Neural cell (in vitro differentiated cells): ENCODE data around the gene GRM1. TPM values are rescaled to one million over a fixed set of nuclear protein-coding genes. Genes with fewer than 3 reads are reported as not detected.

Source experiments
- H2AFZ ChIP-seq: fragments of 200-600, 300-800 bp; sonication (generic), shearing (Covaris generic); 2 replicates; pipeline ENCODE4 v1.6.0; 2014; ENCODE audit warnings: low read depth, mild to moderate bottlenecking, antibody characterized with exemption, low read length, moderate library complexity
- H3F3A ChIP-seq: fragments of 200-600 bp; shearing (Covaris generic); 2 replicates; pipeline ENCODE4 v1.6.1; 2016; ENCODE audit warnings: mild to moderate bottlenecking, moderate library complexity, mixed read lengths, antibody characterized with exemption, low read length; ENCODE audit not compliant: insufficient read depth, poor library complexity, severe bottlenecking
- H3K27ac ChIP-seq: fragments of 200-600, 300-800 bp; sonication (generic), shearing (Covaris generic); 2 replicates; pipeline ENCODE4 v1.5.1; 2014; ENCODE audit warnings: mild to moderate bottlenecking, low read length, moderate library complexity
- H3K27me3 ChIP-seq: fragments of 300-800, 200-600 bp; sonication (generic), shearing (Covaris generic); 2 replicates; pipeline ENCODE4 v1.6.0; 2014; ENCODE audit warnings: mild to moderate bottlenecking, low read depth, low read length, moderate library complexity; ENCODE audit not compliant: insufficient read depth
- H3K36me3 ChIP-seq: fragments of 300-800, 200-600 bp; sonication (generic), shearing (Covaris generic); 2 replicates; pipeline ENCODE4 v1.5.1; 2014; ENCODE audit warnings: mild to moderate bottlenecking, antibody characterized with exemption, low read length, moderate library complexity; ENCODE audit not compliant: insufficient read depth
- H3K4me2 ChIP-seq: fragments of 300-800, 200-600 bp; sonication (generic), shearing (Covaris generic); 2 replicates; pipeline ENCODE4 v1.6.0; 2014; ENCODE audit warnings: mild to moderate bottlenecking, low read length
- H3K4me3 ChIP-seq: fragments of 300-800, 200-600 bp; sonication (generic), shearing (Covaris generic); 2 replicates; pipeline ENCODE4 v1.5.1; 2014; ENCODE audit warnings: mild to moderate bottlenecking, low read length, moderate library complexity
- H3K79me2 ChIP-seq: fragments of 200-600 bp; shearing (Covaris generic); replicated peaks from 2 replicates; pipeline ENCODE4 v1.6.0; 2014; ENCODE audit warnings: mild to moderate bottlenecking, low read length, moderate library complexity; ENCODE audit not compliant: insufficient read depth
- H3K9ac ChIP-seq: fragments of 300-800, 200-600 bp; sonication (generic), shearing (Covaris generic); 2 replicates; pipeline ENCODE4 v1.6.1; 2016; ENCODE audit warnings: mild to moderate bottlenecking, low read length, mixed read lengths
- H3K9me2 ChIP-seq: fragments of 200-600 bp; shearing (Covaris generic); 2 replicates; pipeline ENCODE4 v1.6.1; 2016; ENCODE audit warnings: mild to moderate bottlenecking, low read length, mixed read lengths; ENCODE audit not compliant: insufficient read depth
- H3K9me3 ChIP-seq: fragments of 200-600, 300-800 bp; sonication (generic), shearing (Covaris generic); 2 replicates; pipeline ENCODE4 v1.6.1; 2016; ENCODE audit warnings: mild to moderate bottlenecking, mixed run types, low read length, moderate library complexity, mixed read lengths
- H4K20me1 ChIP-seq: fragments of 200-600 bp; shearing (Covaris generic); 2 replicates; pipeline ENCODE4 v1.6.1; 2016; ENCODE audit warnings: mild to moderate bottlenecking, mixed run types; ENCODE audit not compliant: insufficient read depth
- EP300 ChIP-seq: fragments of 450-650 bp; conservative IDR thresholded peaks from 2 replicates; pipeline ENCODE4 v1.6.1; 2014; ENCODE audit warnings: antibody characterized with exemption, mild to moderate bottlenecking, moderate library complexity; ENCODE audit not compliant: poor library complexity, severe bottlenecking
- EZH2 ChIP-seq: fragments of 200-600, 300-800 bp; shearing (Covaris generic), sonication (generic); IDR thresholded peaks from 2 replicates; pipeline ENCODE4 v1.6.1; 2014; ENCODE audit warnings: antibody characterized with exemption, low read length, borderline replicate concordance, mild to moderate bottlenecking; ENCODE audit not compliant: insufficient read depth, poor library complexity, severe bottlenecking
- MXI1 ChIP-seq: fragments of 450-650 bp; conservative IDR thresholded peaks from 2 replicates; pipeline ENCODE4 v1.6.1; 2014; ENCODE audit warnings: antibody characterized with exemption, mild to moderate bottlenecking; ENCODE audit not compliant: poor library complexity, severe bottlenecking
- POLR2AphosphoS5 ChIP-seq: IDR thresholded peaks from 2 replicates; pipeline ENCODE4 v1.6.1; 2012
- RAD21 ChIP-seq: fragments of 450-650 bp; conservative IDR thresholded peaks from 2 replicates; pipeline ENCODE4 v1.6.1; 2014; ENCODE audit warnings: antibody characterized with exemption, mild to moderate bottlenecking, moderate library complexity
- SMC3 ChIP-seq: fragments of 450-650 bp; conservative IDR thresholded peaks from 2 replicates; pipeline ENCODE4 v1.6.1; 2014; ENCODE audit warnings: antibody characterized with exemption, mild to moderate bottlenecking, moderate library complexity; ENCODE audit not compliant: poor library complexity
- TAF1 ChIP-seq: IDR thresholded peaks from 2 replicates; pipeline ENCODE4 v1.6.1; 2012; ENCODE audit warnings: low read depth
- polyA plus RNA-seq: library from polyadenylated mRNA; depleted of rRNA; stranded (reverse); fragments of >200 nt; gene quantifications from 2 replicates; pipeline ENCODE4 v1.2.3, GENCODE V29; 2014
- TF ChIP-seq, protein P1 (sequence below): IDR thresholded peaks from 2 replicates; pipeline ENCODE4 v1.6.1; 2012; ENCODE audit warnings: borderline replicate concordance
- TF ChIP-seq, protein P2 (sequence below): fragments of 450-650 bp; IDR thresholded peaks from 2 replicates; pipeline ENCODE4 v1.5.1; 2014; ENCODE audit warnings: antibody characterized with exemption, mild to moderate bottlenecking, moderate library complexity; ENCODE audit not compliant: poor library complexity, severe bottlenecking

GRM1 gene
- polyA plus RNA-seq, 1 donor from 2014 or later = 2.9 TPM

DNA sequence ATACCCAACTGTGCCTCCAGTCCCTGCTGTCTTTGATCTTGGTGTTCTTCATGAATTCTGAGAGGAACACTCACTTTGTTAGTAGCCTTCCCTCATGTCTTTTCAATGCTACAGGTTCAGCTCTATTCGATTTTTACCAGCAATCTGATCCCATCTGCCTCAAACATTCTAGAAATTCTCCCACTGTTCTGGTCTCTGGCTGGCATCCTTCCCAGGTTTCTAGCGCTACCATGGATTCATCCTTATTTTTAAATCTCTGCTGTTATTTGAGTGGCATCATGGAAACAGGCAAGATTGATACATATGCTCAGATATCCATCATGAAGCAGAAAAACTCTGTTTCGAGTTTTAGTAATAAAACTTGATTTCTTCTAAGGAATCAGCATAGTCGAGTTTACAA, 94.8 kb downstream of the GRM1 start:
- TF ChIP-seq POLR2AphosphoS5 = no peak
- TF ChIP-seq, protein P1, sequence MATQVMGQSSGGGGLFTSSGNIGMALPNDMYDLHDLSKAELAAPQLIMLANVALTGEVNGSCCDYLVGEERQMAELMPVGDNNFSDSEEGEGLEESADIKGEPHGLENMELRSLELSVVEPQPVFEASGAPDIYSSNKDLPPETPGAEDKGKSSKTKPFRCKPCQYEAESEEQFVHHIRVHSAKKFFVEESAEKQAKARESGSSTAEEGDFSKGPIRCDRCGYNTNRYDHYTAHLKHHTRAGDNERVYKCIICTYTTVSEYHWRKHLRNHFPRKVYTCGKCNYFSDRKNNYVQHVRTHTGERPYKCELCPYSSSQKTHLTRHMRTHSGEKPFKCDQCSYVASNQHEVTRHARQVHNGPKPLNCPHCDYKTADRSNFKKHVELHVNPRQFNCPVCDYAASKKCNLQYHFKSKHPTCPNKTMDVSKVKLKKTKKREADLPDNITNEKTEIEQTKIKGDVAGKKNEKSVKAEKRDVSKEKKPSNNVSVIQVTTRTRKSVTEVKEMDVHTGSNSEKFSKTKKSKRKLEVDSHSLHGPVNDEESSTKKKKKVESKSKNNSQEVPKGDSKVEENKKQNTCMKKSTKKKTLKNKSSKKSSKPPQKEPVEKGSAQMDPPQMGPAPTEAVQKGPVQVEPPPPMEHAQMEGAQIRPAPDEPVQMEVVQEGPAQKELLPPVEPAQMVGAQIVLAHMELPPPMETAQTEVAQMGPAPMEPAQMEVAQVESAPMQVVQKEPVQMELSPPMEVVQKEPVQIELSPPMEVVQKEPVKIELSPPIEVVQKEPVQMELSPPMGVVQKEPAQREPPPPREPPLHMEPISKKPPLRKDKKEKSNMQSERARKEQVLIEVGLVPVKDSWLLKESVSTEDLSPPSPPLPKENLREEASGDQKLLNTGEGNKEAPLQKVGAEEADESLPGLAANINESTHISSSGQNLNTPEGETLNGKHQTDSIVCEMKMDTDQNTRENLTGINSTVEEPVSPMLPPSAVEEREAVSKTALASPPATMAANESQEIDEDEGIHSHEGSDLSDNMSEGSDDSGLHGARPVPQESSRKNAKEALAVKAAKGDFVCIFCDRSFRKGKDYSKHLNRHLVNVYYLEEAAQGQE = no peak
- no peak for TF ChIP-seq SMC3
- TF ChIP-seq, protein P2, sequence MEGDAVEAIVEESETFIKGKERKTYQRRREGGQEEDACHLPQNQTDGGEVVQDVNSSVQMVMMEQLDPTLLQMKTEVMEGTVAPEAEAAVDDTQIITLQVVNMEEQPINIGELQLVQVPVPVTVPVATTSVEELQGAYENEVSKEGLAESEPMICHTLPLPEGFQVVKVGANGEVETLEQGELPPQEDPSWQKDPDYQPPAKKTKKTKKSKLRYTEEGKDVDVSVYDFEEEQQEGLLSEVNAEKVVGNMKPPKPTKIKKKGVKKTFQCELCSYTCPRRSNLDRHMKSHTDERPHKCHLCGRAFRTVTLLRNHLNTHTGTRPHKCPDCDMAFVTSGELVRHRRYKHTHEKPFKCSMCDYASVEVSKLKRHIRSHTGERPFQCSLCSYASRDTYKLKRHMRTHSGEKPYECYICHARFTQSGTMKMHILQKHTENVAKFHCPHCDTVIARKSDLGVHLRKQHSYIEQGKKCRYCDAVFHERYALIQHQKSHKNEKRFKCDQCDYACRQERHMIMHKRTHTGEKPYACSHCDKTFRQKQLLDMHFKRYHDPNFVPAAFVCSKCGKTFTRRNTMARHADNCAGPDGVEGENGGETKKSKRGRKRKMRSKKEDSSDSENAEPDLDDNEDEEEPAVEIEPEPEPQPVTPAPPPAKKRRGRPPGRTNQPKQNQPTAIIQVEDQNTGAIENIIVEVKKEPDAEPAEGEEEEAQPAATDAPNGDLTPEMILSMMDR = no peak
- TF ChIP-seq EP300 = no peak
- no peak for TF ChIP-seq EZH2
- TF ChIP-seq RAD21 = no peak
- TF ChIP-seq TAF1 = no peak
- no peak for TF ChIP-seq MXI1
- Histone ChIP-seq H3K27me3 (no peaks in the 10 kb centered on the region), H2AFZ (no peak overlapping the region), H3K4me3 (no peak overlapping the region), H3K9me2 (no peaks in the 10 kb centered on the region), H3K27ac (no peak overlapping the region), H4K20me1 (no peaks in the 10 kb centered on the region), H3K4me2 (no peak overlapping the region), H3K36me3 (no peaks in the 10 kb centered on the region), H3F3A (no peaks in the 10 kb centered on the region), H3K9me3 (no peaks in the 10 kb centered on the region), H3K9ac (no peak overlapping the region), H3K79me2 (no peaks in the 10 kb centered on the region)

DNA sequence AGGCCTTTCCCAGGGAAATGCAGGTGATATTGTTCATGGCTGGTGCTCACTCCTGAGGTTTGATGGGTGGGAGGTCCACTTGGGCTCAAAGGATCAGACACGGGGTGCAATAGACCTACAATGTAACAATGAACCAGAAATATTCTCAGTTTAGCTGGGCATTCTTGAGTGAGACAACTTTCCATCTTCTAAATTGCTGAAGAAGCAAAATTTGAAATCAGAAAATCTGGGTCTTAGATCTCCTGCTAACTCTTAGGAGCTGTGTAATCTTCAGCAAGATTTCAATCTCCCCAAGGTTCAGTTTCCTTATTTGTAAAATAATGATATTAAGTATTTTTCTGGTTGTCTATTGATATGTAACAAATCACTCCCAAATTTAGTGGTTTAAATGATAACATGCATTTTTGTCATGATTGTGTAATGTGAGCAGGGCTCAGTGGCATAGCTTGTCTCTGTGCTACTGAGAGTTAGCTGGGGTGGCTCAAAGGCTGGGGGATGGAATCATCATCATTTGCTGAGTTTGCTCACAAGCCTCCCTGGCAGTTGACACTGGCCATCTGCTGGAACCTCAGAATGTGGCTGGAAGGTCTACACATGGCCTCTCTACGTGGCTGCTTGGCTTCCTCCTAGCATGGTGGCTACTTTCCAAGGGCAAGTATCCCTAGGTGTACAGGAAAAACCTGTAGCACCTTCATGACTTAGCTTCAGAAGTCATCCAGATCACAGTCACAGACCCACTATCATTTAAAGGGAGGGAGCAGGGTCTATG, 98.8 kb downstream of the GRM1 start:
- H3K27ac ChIP-seq = no peak overlapping the region
- H3K36me3 ChIP-seq = no peaks in the 10 kb centered on the region
- H3K27me3 ChIP-seq = no peaks in the 10 kb centered on the region
- no peak overlapping the region for H3K4me2 ChIP-seq
- no peaks in the 10 kb centered on the region for H3F3A ChIP-seq
- H4K20me1 ChIP-seq = no peaks in the 10 kb centered on the region
- no peak overlapping the region for H2AFZ ChIP-seq
- H3K79me2 ChIP-seq = no peaks in the 10 kb centered on the region
- no peaks in the 10 kb centered on the region for H3K9me2 ChIP-seq
- H3K9me3 ChIP-seq = no peaks in the 10 kb centered on the region
- H3K4me3 ChIP-seq = no peak overlapping the region
- no peak overlapping the region for H3K9ac ChIP-seq
- TF ChIP-seq SMC3 (no peak), POLR2AphosphoS5 (no peak), MXI1 (no peak), EZH2 (no peak), RAD21 (no peak), TAF1 (no peak), EP300 (no peak)
- TF ChIP-seq, protein P1 = no peak
- TF ChIP-seq, protein P2 = no peak
